HL-60 (cell line): ENCODE measurements around the gene INPP5E.

Source experiments
- CTCF ChIP-seq: IDR thresholded peaks from one replicate; pipeline ENCODE4 v1.5.1; 2011; ENCODE audit warnings: low read length, control low read depth, inconsistent platforms; ENCODE audit not compliant: insufficient read depth
- POLR2AphosphoS5 ChIP-seq: IDR thresholded peaks from 2 replicates; pipeline ENCODE4 v1.6.1; 2012; ENCODE audit warnings: low read depth
- SPI1 ChIP-seq: IDR thresholded peaks from 2 replicates; pipeline ENCODE4 v1.6.1; 2012; ENCODE audit warnings: low read depth, mild to moderate bottlenecking, borderline replicate concordance

GRCh38 chr9:136397643-136398042 lies 42.0 kb downstream of the INPP5E start:
- TF ChIP-seq CTCF (no peak), POLR2AphosphoS5 (no peak), SPI1 (no peak)
